ENCODE data around the gene ZNF467.

ZNF467 gene

GRCh38 chr7:149750122-149750845, 23.1 kb downstream of the ZNF467 start:
- Histone ChIP-seq H3K36me3 (ENCODE audit: insufficient read depth, low read depth, low read length) (no peaks in the 10 kb centered on the region), H3K27me3 (ENCODE audit: insufficient read depth, low read length) (no peaks in the 10 kb centered on the region; the same call in 1 of the 2 replicates)

GRCh38 chr7:149748076-149748874, 25.1 kb downstream of the ZNF467 start:
- Histone ChIP-seq H3K9ac (ENCODE audit: low read depth, low read length) (no peak overlapping the region), H3K9me3 (ENCODE audit: insufficient read depth, low read depth, low read length) (peaks cover 3% of the 10 kb centered on the region; the same call in 1 of the 2 replicates), H3K4me1 (ENCODE audit: insufficient read depth, low read length) (no peaks in the 10 kb centered on the region), H3K27me3 (ENCODE audit: insufficient read depth, low read length) (no peaks in the 10 kb centered on the region; the same call in 1 of the 2 replicates), H3K36me3 (ENCODE audit: insufficient read depth, low read depth, low read length) (no peaks in the 10 kb centered on the region), H3K4me3 (ENCODE audit: low read length) (no peak overlapping the region), H3K27ac (ENCODE audit: low read length) (no peak overlapping the region)

More at GRCh38 chr7:149750122-149750845, 23.1 kb downstream of the ZNF467 start:
- no peaks in the 10 kb centered on the region for H3K4me1 ChIP-seq (ENCODE audit: insufficient read depth, low read length)
- H3K27ac ChIP-seq (ENCODE audit: low read length), result no peak overlapping the region
- no peak overlapping the region for H3K9ac ChIP-seq (ENCODE audit: low read depth, low read length)
- no peak overlapping the region for H3K4me3 ChIP-seq (ENCODE audit: low read length)
- peaks cover 3% of the 10 kb centered on the region; the same call in 1 of the 2 replicates for H3K9me3 ChIP-seq (ENCODE audit: insufficient read depth, low read depth, low read length)

- H3K27me3 ChIP-seq (ENCODE audit: insufficient read depth, low read length), result no peaks in the 10 kb centered on the region; the same call in 1 of the 2 replicates
- no peak overlapping the region for H3K27ac ChIP-seq (ENCODE audit: low read length)
- no peaks in the 10 kb centered on the region for H3K36me3 ChIP-seq (ENCODE audit: insufficient read depth, low read depth, low read length)
- H3K4me3 ChIP-seq (ENCODE audit: low read length), result no peak overlapping the region
- no peaks in the 10 kb centered on the region for H3K4me1 ChIP-seq (ENCODE audit: insufficient read depth, low read length)
- no peak overlapping the region for H3K9ac ChIP-seq (ENCODE audit: low read depth, low read length)
- no peaks in the 10 kb centered on the region for H3K9me3 ChIP-seq (ENCODE audit: insufficient read depth, low read depth, low read length)
Measured at GRCh38 chr7:149743476-149744255, 29.7 kb downstream of the ZNF467 start.

GRCh38 chr7:149742075-149742701, 31.2 kb downstream of the ZNF467 start:
- H3K4me1 ChIP-seq (ENCODE audit: insufficient read depth, low read length), result no peaks in the 10 kb centered on the region
- no peak overlapping the region for H3K27ac ChIP-seq (ENCODE audit: low read length)
- no peaks in the 10 kb centered on the region; the same call in 1 of the 2 replicates for H3K27me3 ChIP-seq (ENCODE audit: insufficient read depth, low read length)
- H3K9me3 ChIP-seq (ENCODE audit: insufficient read depth, low read depth, low read length), result no peaks in the 10 kb centered on the region
- H3K4me3 ChIP-seq (ENCODE audit: low read length), result peak overlapping the region; percentile 69
- no peaks in the 10 kb centered on the region for H3K36me3 ChIP-seq (ENCODE audit: insufficient read depth, low read depth, low read length)
- H3K9ac ChIP-seq (ENCODE audit: low read depth, low read length), result peak overlapping the region; percentile 41; the same call in 1 of the 2 replicates

- Histone ChIP-seq H3K4me1 (ENCODE audit: insufficient read depth, low read length) (no peaks in the 10 kb centered on the region), H3K9ac (ENCODE audit: low read depth, low read length) (peak overlapping the region; percentile 41; the same call in 1 of the 2 replicates), H3K9me3 (ENCODE audit: insufficient read depth, low read depth, low read length) (no peaks in the 10 kb centered on the region), H3K27me3 (ENCODE audit: insufficient read depth, low read length) (peaks cover 2% of the 10 kb centered on the region; the same call in 1 of the 2 replicates), H3K4me3 (ENCODE audit: low read length) (peak overlapping the region; percentile 69), H3K36me3 (ENCODE audit: insufficient read depth, low read depth, low read length) (no peaks in the 10 kb centered on the region), H3K27ac (ENCODE audit: low read length) (no peak overlapping the region)
Measured at GRCh38 chr7:149741629-149742028, 31.8 kb downstream of the ZNF467 start.

GRCh38 chr7:149736478-149737360, 36.7 kb downstream of the ZNF467 start:
- Histone ChIP-seq H3K36me3 (ENCODE audit: insufficient read depth, low read depth, low read length) (peaks cover 12% of the 10 kb centered on the region; the same call in 1 of the 2 replicates), H3K9ac (ENCODE audit: low read depth, low read length) (no peak overlapping the region)

GRCh38 chr7:149735779-149736477, 37.5 kb downstream of the ZNF467 start:
- Histone ChIP-seq H3K4me3 (ENCODE audit: low read length) (no peak overlapping the region), H3K27ac (ENCODE audit: low read length) (no peak overlapping the region), H3K36me3 (ENCODE audit: insufficient read depth, low read depth, low read length) (peaks cover 15% of the 10 kb centered on the region; the same call in 1 of the 2 replicates), H3K27me3 (ENCODE audit: insufficient read depth, low read length) (0 out of 2 replicates have a peak, but pooled peaks cover 7% of the 10 kb centered on the region), H3K9ac (ENCODE audit: low read depth, low read length) (no peak overlapping the region), H3K4me1 (ENCODE audit: insufficient read depth, low read length) (no peaks in the 10 kb centered on the region), H3K9me3 (ENCODE audit: insufficient read depth, low read depth, low read length) (no peaks in the 10 kb centered on the region)

More at GRCh38 chr7:149736478-149737360, 36.7 kb downstream of the ZNF467 start:
- Histone ChIP-seq H3K4me3 (ENCODE audit: low read length) (no peak overlapping the region), H3K27me3 (ENCODE audit: insufficient read depth, low read length) (0 out of 2 replicates have a peak, but pooled peaks cover 7% of the 10 kb centered on the region), H3K4me1 (ENCODE audit: insufficient read depth, low read length) (no peaks in the 10 kb centered on the region), H3K9me3 (ENCODE audit: insufficient read depth, low read depth, low read length) (no peaks in the 10 kb centered on the region), H3K27ac (ENCODE audit: low read length) (no peak overlapping the region)

- Histone ChIP-seq H3K4me1 (ENCODE audit: insufficient read depth, low read length) (no peaks in the 10 kb centered on the region), H3K27ac (ENCODE audit: low read length) (no peak overlapping the region), H3K4me3 (ENCODE audit: low read length) (no peak overlapping the region), H3K9ac (ENCODE audit: low read depth, low read length) (no peak overlapping the region), H3K27me3 (ENCODE audit: insufficient read depth, low read length) (0 out of 2 replicates have a peak, but pooled peaks cover 7% of the 10 kb centered on the region), H3K9me3 (ENCODE audit: insufficient read depth, low read depth, low read length) (no peaks in the 10 kb centered on the region), H3K36me3 (ENCODE audit: insufficient read depth, low read depth, low read length) (peaks cover 15% of the 10 kb centered on the region; the same call in 1 of the 2 replicates)
Measured at GRCh38 chr7:149735181-149735602, 38.2 kb downstream of the ZNF467 start.

GRCh38 chr7:149734791-149735075, 38.7 kb downstream of the ZNF467 start:
- no peaks in the 10 kb centered on the region for H3K4me1 ChIP-seq (ENCODE audit: insufficient read depth, low read length)
- H3K4me3 ChIP-seq (ENCODE audit: low read length), result no peak overlapping the region
- H3K36me3 ChIP-seq (ENCODE audit: insufficient read depth, low read depth, low read length), result peaks cover 17% of the 10 kb centered on the region; the same call in 1 of the 2 replicates
- H3K9ac ChIP-seq (ENCODE audit: low read depth, low read length), result no peak overlapping the region
- H3K27me3 ChIP-seq (ENCODE audit: insufficient read depth, low read length), result 0 out of 2 replicates have a peak, but pooled peaks cover 7% of the 10 kb centered on the region
- H3K27ac ChIP-seq (ENCODE audit: low read length), result no peak overlapping the region
- no peaks in the 10 kb centered on the region for H3K9me3 ChIP-seq (ENCODE audit: insufficient read depth, low read depth, low read length)
